Transverse colon (tissue), 4 donors: ENCODE measurements around the gene SSTR4. TPM values are rescaled to one million over a fixed set of nuclear protein-coding genes. Genes with fewer than 3 reads are reported as not detected.

Experiments
- DNase-seq: peaks from one replicate; pipeline ENCODE4 v3.0.0-alpha.2; 2019
- H3K27ac ChIP-seq, 4 donors: fragments of 200-600 bp; sonication (generic); 2 replicates each; pipeline ENCODE4 v1.5.1; 2016 to 2018; ENCODE audit warnings: inconsistent platforms in 4 of 4
- H3K27me3 ChIP-seq: fragments of 200-600 bp; sonication (generic); 2 replicates; pipeline ENCODE4 v1.5.1; 2017; ENCODE audit warnings: inconsistent platforms
- H3K36me3 ChIP-seq, 4 donors: fragments of 200-600 bp; sonication (generic); 2 replicates each; pipeline ENCODE4 v1.5.1; 2017 to 2019; ENCODE audit warnings: inconsistent platforms in 4 of 4
- H3K4me1 ChIP-seq, 4 donors: fragments of 200-600 bp; sonication (generic); 2 replicates each; pipeline ENCODE4 v1.5.1; 2017 to 2020; ENCODE audit warnings: inconsistent platforms in 4 of 4
- H3K4me3 ChIP-seq, 4 donors: fragments of 200-600 bp; sonication (generic); 1 replicate in 1 of 4; 2 replicates in 3 of 4; pipeline versions ENCODE4 v1.5.1 to v1.6.1; 2017 to 2019; ENCODE audit warnings: inconsistent platforms in 4 of 4
- H3K9me3 ChIP-seq, 2 donors: fragments of 200-600 bp; sonication (generic); 2 replicates each; pipeline ENCODE4 v1.5.1; 2017 to 2019; ENCODE audit warnings: inconsistent platforms in 2 of 2
- EP300 ChIP-seq: sonication (generic); formaldehyde crosslinking; IDR thresholded peaks from one replicate; pipeline ENCODE4 v1.6.1; 2017; ENCODE audit warnings: antibody characterized with exemption, low read depth
- POLR2A ChIP-seq: fragments of 450-650 bp; IDR thresholded peaks from one replicate; pipeline ENCODE4 v1.6.1; 2016; ENCODE audit warnings: antibody characterized with exemption, mild to moderate bottlenecking, moderate library complexity
- POLR2AphosphoS5 ChIP-seq, 3 donors: sonication (generic); formaldehyde crosslinking; IDR thresholded peaks; one replicate each; pipeline ENCODE4 v1.6.1; 2016; ENCODE audit warnings: antibody characterized with exemption in 3 of 3
- WGBS, 2 donors: methylation state at CpG; one replicate each; pipeline ENCODE4 v1.1.5; 2018; ENCODE audit warnings: low coverage in 1 of 2; 5-methylcytosine and 5-hydroxymethylcytosine counted together
- in situ Hi-C, 4 donors: fragments of 200-750 bp; cut with MboI; loops; one replicate each; pipeline versions ENCODE4 v1.15.0 to v1.15.1; 2017; ENCODE audit warnings: low sequenced_read_pairs in 3 of 4, low pct_ligation_motif_present in 1 of 4, low pct_unique_long_range_greater_than_20kb in 1 of 4
- intact Hi-C: fragments of 100-400 bp; cut with DNase I; formaldehyde crosslinking; loops from one replicate; pipeline ENCODE4 v1.15.1; 2023; ENCODE audit warnings: low total_unique reads
- total RNA-seq, 4 donors: library from RNA; depleted of rRNA; stranded (reverse); fragments of >200 nt; gene quantifications; one replicate each; pipeline ENCODE4 v1.1.0, GENCODE V29; 2016
- TF ChIP-seq, protein P1 (sequence below), 5 experiments: fragments of 200-600 bp in 3 of 5; fragments of 450-650 bp in 2 of 5; sonication (generic) in 3 of 5; IDR thresholded peaks; 1 replicate in 2 of 5; 2 replicates in 3 of 5; pipeline ENCODE4 v1.5.1; 2016 to 2017; ENCODE audit warnings: antibody characterized with exemption in 5 of 5, inconsistent platforms in 3 of 5, mild to moderate bottlenecking in 2 of 5, moderate library complexity in 1 of 5

SSTR4 gene
- total RNA-seq, 4 donors from 2014 or later = not detected

DNA sequence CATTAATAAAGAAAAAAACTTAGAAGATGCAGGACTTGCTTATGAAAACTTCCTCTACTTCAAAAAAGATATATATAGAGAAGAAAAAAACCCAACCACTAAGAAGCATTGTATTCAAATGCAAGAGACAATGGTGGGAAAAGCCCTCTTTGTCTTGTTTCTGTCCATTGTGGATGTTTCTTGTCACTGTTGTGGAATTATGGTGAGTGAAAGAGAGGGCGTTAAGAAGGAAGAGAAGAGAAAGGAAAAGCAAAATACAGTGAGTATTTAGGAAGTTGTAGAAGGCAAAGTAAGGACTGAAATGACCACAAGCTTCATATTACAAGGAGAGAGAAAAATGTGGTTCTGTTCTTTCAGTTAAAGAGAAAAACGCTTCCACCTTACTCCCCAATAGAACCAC lies 28.5 kb downstream of the SSTR4 start:
- DNase-seq = no peak
- Histone ChIP-seq H3K36me3 (no peaks in the 10 kb centered on the region), H3K4me3 (no peak overlapping the region), H3K4me1 (peaks cover 5 to 23% (median 7%) of the 10 kb centered on the region in 4 donors), H3K27me3 (no peaks in the 10 kb centered on the region), H3K27ac (no peak overlapping the region), H3K9me3 (no peaks in the 10 kb centered on the region)
- TF ChIP-seq, protein P1, sequence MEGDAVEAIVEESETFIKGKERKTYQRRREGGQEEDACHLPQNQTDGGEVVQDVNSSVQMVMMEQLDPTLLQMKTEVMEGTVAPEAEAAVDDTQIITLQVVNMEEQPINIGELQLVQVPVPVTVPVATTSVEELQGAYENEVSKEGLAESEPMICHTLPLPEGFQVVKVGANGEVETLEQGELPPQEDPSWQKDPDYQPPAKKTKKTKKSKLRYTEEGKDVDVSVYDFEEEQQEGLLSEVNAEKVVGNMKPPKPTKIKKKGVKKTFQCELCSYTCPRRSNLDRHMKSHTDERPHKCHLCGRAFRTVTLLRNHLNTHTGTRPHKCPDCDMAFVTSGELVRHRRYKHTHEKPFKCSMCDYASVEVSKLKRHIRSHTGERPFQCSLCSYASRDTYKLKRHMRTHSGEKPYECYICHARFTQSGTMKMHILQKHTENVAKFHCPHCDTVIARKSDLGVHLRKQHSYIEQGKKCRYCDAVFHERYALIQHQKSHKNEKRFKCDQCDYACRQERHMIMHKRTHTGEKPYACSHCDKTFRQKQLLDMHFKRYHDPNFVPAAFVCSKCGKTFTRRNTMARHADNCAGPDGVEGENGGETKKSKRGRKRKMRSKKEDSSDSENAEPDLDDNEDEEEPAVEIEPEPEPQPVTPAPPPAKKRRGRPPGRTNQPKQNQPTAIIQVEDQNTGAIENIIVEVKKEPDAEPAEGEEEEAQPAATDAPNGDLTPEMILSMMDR (IDR thresholded peaks at IDR 0.05) = no peak
- no peak for TF ChIP-seq POLR2AphosphoS5 (IDR thresholded peaks at IDR 0.05)
- in situ Hi-C loops = no loop called here
- WGBS, 2 donors = 44 to 59% methylated on average over 2 of the region's 2 CpGs
- intact Hi-C loops = no loop called here

DNA sequence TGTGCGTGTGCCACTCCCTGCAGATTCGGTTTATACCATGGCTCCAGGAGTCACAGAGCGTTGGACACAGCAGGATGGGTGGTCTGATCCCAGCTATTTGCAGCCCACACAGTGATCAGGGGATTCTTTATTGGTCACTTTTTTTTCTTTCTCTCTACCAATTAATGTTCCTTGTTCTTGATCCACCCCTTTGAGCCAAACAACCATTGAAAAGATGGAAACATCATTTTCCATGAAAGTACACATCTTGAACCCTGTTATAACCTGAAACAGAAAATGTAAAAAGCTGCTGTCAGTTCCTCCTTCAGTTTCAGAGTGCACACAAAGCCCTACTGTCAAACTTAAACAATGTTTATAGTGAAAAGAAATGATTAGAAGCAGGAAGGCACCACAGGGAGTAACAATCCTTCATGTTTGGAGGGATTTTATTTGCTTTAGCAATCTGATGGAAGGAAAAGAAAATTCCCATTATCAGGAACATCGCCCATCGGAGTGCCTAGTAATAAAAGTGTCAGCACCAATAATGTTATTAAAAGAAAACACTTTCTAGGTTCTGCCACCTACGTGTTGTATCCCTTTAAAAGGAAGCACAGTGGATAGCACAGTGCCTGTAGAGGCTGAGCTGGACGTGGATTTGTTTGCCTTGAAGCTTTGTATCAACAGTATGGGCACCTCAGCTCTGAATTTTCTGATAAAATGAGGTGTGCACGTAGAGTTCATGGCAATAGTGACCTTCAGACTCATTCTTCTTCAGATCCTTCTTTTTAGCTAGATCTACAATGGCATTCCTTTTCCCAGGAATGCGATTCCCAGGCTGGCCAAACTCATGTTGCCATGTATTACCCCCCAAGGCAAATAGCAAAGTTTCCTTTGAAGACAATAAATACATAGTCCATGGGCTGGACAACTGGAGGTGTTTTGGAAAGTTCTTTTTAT lies 30.4 kb downstream of the SSTR4 start:
- H3K27me3 ChIP-seq = no peaks in the 10 kb centered on the region
- in situ Hi-C loops = no loop called here
- 48 to 54% methylated on average over 4 to 9 of the region's 9 CpGs for WGBS, 2 donors
- peaks cover 0 to 14% (median 7%) of the 10 kb centered on the region in 4 donors for H3K4me1 ChIP-seq
- no peak overlapping the region for H3K27ac ChIP-seq
- DNase-seq = no peak
- intact Hi-C loops = no loop called here
- no peaks in the 10 kb centered on the region for H3K9me3 ChIP-seq
- no peak overlapping the region for H3K4me3 ChIP-seq
- TF ChIP-seq POLR2A = no peak
- TF ChIP-seq, protein P1 (IDR thresholded peaks at IDR 0.05) = no peak
- no peak for TF ChIP-seq EP300
- TF ChIP-seq POLR2AphosphoS5 (IDR thresholded peaks at IDR 0.05) = no peak
- H3K36me3 ChIP-seq = no peaks in the 10 kb centered on the region

DNA sequence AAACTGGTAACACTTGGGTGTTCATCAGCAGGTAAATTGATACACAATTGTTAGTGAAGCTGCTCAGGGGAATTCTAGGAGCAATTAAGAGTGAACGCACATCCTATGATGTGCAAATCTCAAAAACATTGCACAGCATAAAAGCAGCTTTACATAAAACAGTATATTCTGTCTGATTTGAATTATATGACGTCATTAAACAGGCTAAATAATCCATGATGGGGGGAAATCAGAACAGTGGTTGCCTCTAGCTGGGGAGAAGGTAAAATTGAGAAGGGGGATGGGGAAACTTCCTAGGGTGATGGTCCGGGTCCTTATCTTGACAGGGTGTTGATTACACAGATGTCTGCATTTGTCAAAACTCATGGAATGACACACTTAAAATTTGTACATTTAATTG lies 31.7 kb downstream of the SSTR4 start:
- TF ChIP-seq POLR2AphosphoS5 (IDR thresholded peaks at IDR 0.05) (no peak), POLR2A (no peak), EP300 (no peak)
- TF ChIP-seq, protein P1 (IDR thresholded peaks at IDR 0.05) = no peak
- intact Hi-C loops = no loop called here
- 85 to 96% methylated on average over 3 of the region's 3 CpGs for WGBS, 2 donors
- no peak overlapping the region for H3K27ac ChIP-seq
- no peaks in the 10 kb centered on the region for H3K36me3 ChIP-seq
- no peak for DNase-seq
- peaks cover 0 to 2% (median 0%) of the 10 kb centered on the region in 4 donors for H3K4me1 ChIP-seq
- no peak overlapping the region for H3K4me3 ChIP-seq
- no peaks in the 10 kb centered on the region for H3K27me3 ChIP-seq
- no peaks in the 10 kb centered on the region for H3K9me3 ChIP-seq
- in situ Hi-C loops = no loop called here

DNA sequence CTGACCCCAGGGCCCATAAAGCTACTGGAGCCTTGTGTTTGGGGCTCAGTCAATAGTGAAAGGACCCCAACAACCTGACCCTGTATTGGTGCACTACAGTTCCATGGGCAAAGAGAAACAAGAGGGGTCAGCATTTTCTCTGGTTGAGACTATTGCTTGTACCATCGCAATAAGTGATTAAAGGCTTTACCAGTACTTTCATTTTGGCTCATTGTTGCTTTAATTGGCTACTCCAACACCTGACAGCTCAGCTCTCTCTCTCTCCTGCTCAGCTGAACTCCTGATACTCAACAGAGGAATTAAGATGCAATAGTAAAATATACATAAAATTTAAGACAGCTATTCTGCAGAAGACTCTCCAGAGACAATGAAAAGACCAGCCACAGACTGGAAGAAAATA lies 33.2 kb downstream of the SSTR4 start:
- intact Hi-C loops (no loop called here), in situ Hi-C loops (no loop called here)
- no peak overlapping the region for H3K4me3 ChIP-seq
- no peaks in the 10 kb centered on the region for H3K4me1 ChIP-seq
- H3K9me3 ChIP-seq = no peaks in the 10 kb centered on the region
- TF ChIP-seq EP300 (no peak), POLR2A (no peak), POLR2AphosphoS5 (IDR thresholded peaks at IDR 0.05) (no peak)
- TF ChIP-seq, protein P1 (IDR thresholded peaks at IDR 0.05) = no peak
- no peaks in the 10 kb centered on the region for H3K27me3 ChIP-seq
- 70% methylated on average over 1 of the region's 1 CpG; no CpG with 5 or more reads in 1 of the 2 donors for WGBS, 2 donors
- no peaks in the 10 kb centered on the region for H3K36me3 ChIP-seq
- no peak for DNase-seq
- H3K27ac ChIP-seq = no peak overlapping the region
